ENCODE data around the gene RNF157. TPM values are rescaled to one million over a fixed set of nuclear protein-coding genes. Genes with fewer than 3 reads are reported as not detected.

The RNF157 gene
- total and polyA plus RNA-seq, 10 of the 15 experiments (the other 5 are each of a cell fraction or from before 2014, with no cell fraction given): 1.4 to 15.9 (median 9.6) TPM

GRCh38 chr17:76246080-76247066 lies 6.1 kb upstream of the RNF157 start (continued):
- TF ChIP-seq, protein P1, sequence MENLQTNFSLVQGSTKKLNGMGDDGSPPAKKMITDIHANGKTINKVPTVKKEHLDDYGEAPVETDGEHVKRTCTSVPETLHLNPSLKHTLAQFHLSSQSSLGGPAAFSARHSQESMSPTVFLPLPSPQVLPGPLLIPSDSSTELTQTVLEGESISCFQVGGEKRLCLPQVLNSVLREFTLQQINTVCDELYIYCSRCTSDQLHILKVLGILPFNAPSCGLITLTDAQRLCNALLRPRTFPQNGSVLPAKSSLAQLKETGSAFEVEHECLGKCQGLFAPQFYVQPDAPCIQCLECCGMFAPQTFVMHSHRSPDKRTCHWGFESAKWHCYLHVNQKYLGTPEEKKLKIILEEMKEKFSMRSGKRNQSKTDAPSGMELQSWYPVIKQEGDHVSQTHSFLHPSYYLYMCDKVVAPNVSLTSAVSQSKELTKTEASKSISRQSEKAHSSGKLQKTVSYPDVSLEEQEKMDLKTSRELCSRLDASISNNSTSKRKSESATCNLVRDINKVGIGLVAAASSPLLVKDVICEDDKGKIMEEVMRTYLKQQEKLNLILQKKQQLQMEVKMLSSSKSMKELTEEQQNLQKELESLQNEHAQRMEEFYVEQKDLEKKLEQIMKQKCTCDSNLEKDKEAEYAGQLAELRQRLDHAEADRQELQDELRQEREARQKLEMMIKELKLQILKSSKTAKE (IDR thresholded peaks at IDR 0.05; ENCODE audit: low read depth, poor library complexity, severe bottlenecking): peak; percentile 70
- TF ChIP-seq IRF4 (IDR thresholded peaks at IDR 0.05; ENCODE audit: low read depth, low read length) (peak; percentile 87), CREM (IDR thresholded peaks at IDR 0.05; ENCODE audit: low read depth) (peak; percentile 77), TCF7 (IDR thresholded peaks at IDR 0.05; ENCODE audit: borderline replicate concordance) (no peak), RUNX3 (IDR thresholded peaks at IDR 0.05; ENCODE audit: low read length) (peak; percentile 94), RAD21 (IDR thresholded peaks at IDR 0.05; ENCODE audit: insufficient read depth, low read depth, low read length) (0 out of 2 replicates have a peak, but pooled peaks have one; percentile 1), SIN3A (IDR thresholded peaks at IDR 0.05; ENCODE audit: low read depth, low read length) (no peak), HSF1 (IDR thresholded peaks at IDR 0.05; ENCODE audit: low read depth, low read length) (no peak), HCFC1 (IDR thresholded peaks at IDR 0.05; ENCODE audit: low read length) (no peak), POLR2AphosphoS2 (IDR thresholded peaks at IDR 0.05; ENCODE audit: low read depth, low read length) (no peak), DPF2 (IDR thresholded peaks at IDR 0.05) (peak; percentile 78), ZNF24 (IDR thresholded peaks at IDR 0.05) (peak; percentile 60; the same call in 1 of the 2 replicates), POLR2AphosphoS5 (IDR thresholded peaks at IDR 0.05; ENCODE audit: low read length) (peak; percentile 76), MEF2B (IDR thresholded peaks at IDR 0.05; ENCODE audit: partially characterized antibody, poor library complexity, severe bottlenecking) (peak; percentile 71), FOS (IDR thresholded peaks at IDR 0.05; ENCODE audit: borderline replicate concordance, extremely low read depth, insufficient read length) (no peak)
- TF ChIP-seq, protein P2, sequence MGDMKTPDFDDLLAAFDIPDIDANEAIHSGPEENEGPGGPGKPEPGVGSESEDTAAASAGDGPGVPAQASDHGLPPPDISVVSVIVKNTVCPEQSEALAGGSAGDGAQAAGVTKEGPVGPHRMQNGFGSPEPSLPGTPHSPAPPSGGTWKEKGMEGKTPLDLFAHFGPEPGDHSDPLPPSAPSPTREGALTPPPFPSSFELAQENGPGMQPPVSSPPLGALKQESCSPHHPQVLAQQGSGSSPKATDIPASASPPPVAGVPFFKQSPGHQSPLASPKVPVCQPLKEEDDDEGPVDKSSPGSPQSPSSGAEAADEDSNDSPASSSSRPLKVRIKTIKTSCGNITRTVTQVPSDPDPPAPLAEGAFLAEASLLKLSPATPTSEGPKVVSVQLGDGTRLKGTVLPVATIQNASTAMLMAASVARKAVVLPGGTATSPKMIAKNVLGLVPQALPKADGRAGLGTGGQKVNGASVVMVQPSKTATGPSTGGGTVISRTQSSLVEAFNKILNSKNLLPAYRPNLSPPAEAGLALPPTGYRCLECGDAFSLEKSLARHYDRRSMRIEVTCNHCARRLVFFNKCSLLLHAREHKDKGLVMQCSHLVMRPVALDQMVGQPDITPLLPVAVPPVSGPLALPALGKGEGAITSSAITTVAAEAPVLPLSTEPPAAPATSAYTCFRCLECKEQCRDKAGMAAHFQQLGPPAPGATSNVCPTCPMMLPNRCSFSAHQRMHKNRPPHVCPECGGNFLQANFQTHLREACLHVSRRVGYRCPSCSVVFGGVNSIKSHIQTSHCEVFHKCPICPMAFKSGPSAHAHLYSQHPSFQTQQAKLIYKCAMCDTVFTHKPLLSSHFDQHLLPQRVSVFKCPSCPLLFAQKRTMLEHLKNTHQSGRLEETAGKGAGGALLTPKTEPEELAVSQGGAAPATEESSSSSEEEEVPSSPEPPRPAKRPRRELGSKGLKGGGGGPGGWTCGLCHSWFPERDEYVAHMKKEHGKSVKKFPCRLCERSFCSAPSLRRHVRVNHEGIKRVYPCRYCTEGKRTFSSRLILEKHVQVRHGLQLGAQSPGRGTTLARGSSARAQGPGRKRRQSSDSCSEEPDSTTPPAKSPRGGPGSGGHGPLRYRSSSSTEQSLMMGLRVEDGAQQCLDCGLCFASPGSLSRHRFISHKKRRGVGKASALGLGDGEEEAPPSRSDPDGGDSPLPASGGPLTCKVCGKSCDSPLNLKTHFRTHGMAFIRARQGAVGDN (IDR thresholded peaks at IDR 0.05): peak; percentile 65; the same call in 1 of the 2 replicates
- TF ChIP-seq, protein P3, sequence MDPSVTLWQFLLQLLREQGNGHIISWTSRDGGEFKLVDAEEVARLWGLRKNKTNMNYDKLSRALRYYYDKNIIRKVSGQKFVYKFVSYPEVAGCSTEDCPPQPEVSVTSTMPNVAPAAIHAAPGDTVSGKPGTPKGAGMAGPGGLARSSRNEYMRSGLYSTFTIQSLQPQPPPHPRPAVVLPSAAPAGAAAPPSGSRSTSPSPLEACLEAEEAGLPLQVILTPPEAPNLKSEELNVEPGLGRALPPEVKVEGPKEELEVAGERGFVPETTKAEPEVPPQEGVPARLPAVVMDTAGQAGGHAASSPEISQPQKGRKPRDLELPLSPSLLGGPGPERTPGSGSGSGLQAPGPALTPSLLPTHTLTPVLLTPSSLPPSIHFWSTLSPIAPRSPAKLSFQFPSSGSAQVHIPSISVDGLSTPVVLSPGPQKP (IDR thresholded peaks at IDR 0.05; ENCODE audit: low read depth, low read length): no peak

Measured in GM12878 (cell line).